GM23338 (cell line): ENCODE results near the gene RAB17. TPM values are rescaled to one million over a fixed set of nuclear protein-coding genes. Genes with fewer than 3 reads are reported as not detected.
"Not testable (repeated sequence)": the region's sequence is repeated elsewhere in the genome, so short reads cannot be mapped to it uniquely, and the experiment has no call there.

Experiments used
- ATAC-seq: fragments of 200-7000 bp; cut with Tn5 transposase; 3 replicates; pipeline ENCODE4 v1.9.1; 2020
- DNase-seq: peaks from one replicate; pipeline ENCODE4 v3.0.0-alpha.2; 2015; ENCODE audit warnings: low spot score
- H2AFZ ChIP-seq: fragments of 200-600 bp; sonication (generic); 2 replicates; pipeline ENCODE4 v1.8.0; 2016; ENCODE audit warnings: antibody characterized with exemption, mild to moderate bottlenecking, moderate library complexity
- H3F3A ChIP-seq: fragments of 200-600 bp; sonication (generic); replicated peaks from 2 replicates; pipeline ENCODE4 v1.8.0; 2017; ENCODE audit warnings: antibody characterized with exemption, mixed run types, low read depth
- H3K27ac ChIP-seq: fragments of 200-600 bp; sonication (generic); 2 replicates; pipeline ENCODE4 v1.6.1; 2016; ENCODE audit warnings: low read depth
- H3K27me3 ChIP-seq: fragments of 200-600 bp; sonication (generic); 2 replicates; pipeline ENCODE4 v1.8.0; 2016; ENCODE audit warnings: mild to moderate bottlenecking, mixed run types, moderate library complexity; ENCODE audit not compliant: insufficient read depth
- H3K36me3 ChIP-seq: fragments of 200-600 bp; sonication (generic); 2 replicates; pipeline ENCODE4 v1.8.0; 2016; ENCODE audit warnings: mild to moderate bottlenecking; ENCODE audit not compliant: insufficient read depth
- H3K4me1 ChIP-seq: fragments of 200-600 bp; sonication (generic); 2 replicates; pipeline ENCODE4 v1.8.0; 2016; ENCODE audit warnings: mild to moderate bottlenecking, moderate library complexity; ENCODE audit not compliant: insufficient read depth
- H3K4me2 ChIP-seq: fragments of 200-600 bp; sonication (generic); 2 replicates; pipeline ENCODE4 v1.7.1; 2017; ENCODE audit warnings: mixed run types
- H3K4me3 ChIP-seq: fragments of 200-600 bp; sonication (generic); 2 replicates; pipeline ENCODE4 v1.6.1; 2016; ENCODE audit warnings: mixed run types
- H3K79me2 ChIP-seq: fragments of 200-600 bp; sonication (generic); replicated peaks from 2 replicates; pipeline ENCODE4 v1.8.0; 2017; ENCODE audit warnings: mild to moderate bottlenecking; ENCODE audit not compliant: insufficient read depth
- H3K9me2 ChIP-seq: fragments of 200-600 bp; sonication (generic); 2 replicates; pipeline ENCODE4 v1.8.0; 2017; ENCODE audit not compliant: insufficient read depth
- H4K20me1 ChIP-seq: fragments of 200-600 bp; sonication (generic); replicated peaks from 2 replicates; pipeline ENCODE4 v1.8.0; 2017; ENCODE audit warnings: mild to moderate bottlenecking; ENCODE audit not compliant: insufficient read depth
- H3K27ac Mint-ChIP-seq: 2 replicates; pipeline ENCODE4 v1.8.0; 2020; ENCODE audit warnings: inconsistent platforms, mild to moderate bottlenecking, moderate library complexity, mixed read lengths
- H3K27me3 Mint-ChIP-seq: 3 replicates; pipeline ENCODE4 v1.8.0; 2022; ENCODE audit warnings: low read depth, mild to moderate bottlenecking, moderate library complexity, mixed read lengths, inconsistent platforms; ENCODE audit not compliant: insufficient read depth, poor library complexity
- H3K36me3 Mint-ChIP-seq: 3 replicates; pipeline ENCODE4 v1.8.0; 2021; ENCODE audit warnings: low read depth, mild to moderate bottlenecking, inconsistent platforms, moderate library complexity, mixed read lengths
- H3K4me1 Mint-ChIP-seq: 3 replicates; pipeline ENCODE4 v1.8.0; 2020; ENCODE audit warnings: mild to moderate bottlenecking, inconsistent platforms, mixed read lengths
- H3K4me3 Mint-ChIP-seq: 3 replicates; pipeline ENCODE4 v1.8.0; 2021; ENCODE audit warnings: moderate library complexity, mild to moderate bottlenecking, inconsistent platforms, mixed read lengths
- H3K9me3 Mint-ChIP-seq: 3 replicates; pipeline ENCODE4 v1.8.0; 2020; ENCODE audit warnings: moderate library complexity, mild to moderate bottlenecking, inconsistent platforms, mixed read lengths
- CTCF ChIP-seq, 2 experiments: fragments of 200-600 bp in 1 of 2; sonication (generic) in 1 of 2; conservative IDR thresholded peaks; 2 replicates each; pipeline versions ENCODE4 v1.5.1 to v1.6.1; 2016 to 2017; ENCODE audit warnings: antibody characterized with exemption in 2 of 2, low read depth in 2 of 2, mild to moderate bottlenecking in 2 of 2, moderate library complexity in 1 of 2
- EZH2 ChIP-seq: fragments of 200-600 bp; sonication (generic); IDR thresholded peaks from one replicate; pipeline ENCODE4 v1.8.0; 2017; ENCODE audit warnings: antibody characterized with exemption, mild to moderate bottlenecking, low read depth; ENCODE audit not compliant: unreplicated experiment
- POLR2AphosphoS5 ChIP-seq: IDR thresholded peaks from 2 replicates; pipeline ENCODE4 v1.6.1; 2016; ENCODE audit warnings: antibody characterized with exemption, low read depth
- REST ChIP-seq: IDR thresholded peaks from one replicate; pipeline ENCODE4 v1.6.1; 2018; ENCODE audit warnings: antibody characterized with exemption; ENCODE audit not compliant: unreplicated experiment
- STAT1 ChIP-seq: IDR thresholded peaks from one replicate; pipeline ENCODE4 v1.6.1; 2016; ENCODE audit warnings: antibody characterized with exemption; ENCODE audit not compliant: unreplicated experiment
- ZNF114 ChIP-seq: fragments of 250-450 bp; sonication (Bioruptor Pico); IDR thresholded peaks from 2 replicates; pipeline ENCODE4 v1.5.0; 2020; ENCODE audit warnings: mild to moderate bottlenecking, moderate library complexity
- polyA plus RNA-seq: library from polyadenylated mRNA; unstranded; fragments of >200 nt; fragmentation: Nextera tagmentation; extraction: Ambion mirVana; gene quantifications from 2 replicates; pipeline ENCODE4 v1.2.1, GENCODE V29; 2016
- total RNA-seq: library from RNA; depleted of rRNA; stranded (reverse); fragments of >200 nt; shearing (Covaris generic); gene quantifications from 2 replicates; pipeline ENCODE4 v1.2.3, GENCODE V29; 2014

The RAB17 gene
- total and polyA plus RNA-seq, 2 experiments from 2014 or later, result 22.4 to 26.9 TPM

- not testable (repeated sequence) for H3F3A ChIP-seq, H3K79me2 ChIP-seq, ATAC-seq, H3K9me2 ChIP-seq, H4K20me1 ChIP-seq, H3K4me3 ChIP-seq, H3K27ac ChIP-seq, H3K4me2 ChIP-seq, H3K36me3 ChIP-seq, DNase-seq, H3K4me3 Mint-ChIP-seq, H3K27me3 ChIP-seq, H3K27ac Mint-ChIP-seq, H2AFZ ChIP-seq
- Mint-ChIP-seq H3K4me1 (peaks cover 24% of the 10 kb centered on the region), H3K27me3 (peaks cover 42% of the 10 kb centered on the region), H3K9me3 (peaks cover 40% of the 10 kb centered on the region), H3K36me3 (peaks cover 35% of the 10 kb centered on the region)
- H3K4me1 ChIP-seq, result peaks cover 17% of the 10 kb centered on the region
Observed at GRCh38 chr2:237606522-237606921, 16.0 kb upstream of the RAB17 start.

GRCh38 chr2:237604960-237605359 lies 14.4 kb upstream of the RAB17 start:
- H3K9me3 Mint-ChIP-seq, result peaks cover 40% of the 10 kb centered on the region
- H3K4me1 Mint-ChIP-seq, result peaks cover 35% of the 10 kb centered on the region
- H3K79me2 ChIP-seq, result no peaks in the 10 kb centered on the region
- no peaks in the 10 kb centered on the region for H3K27me3 ChIP-seq
- H2AFZ ChIP-seq, result no peak overlapping the region
- no peak overlapping the region for H3K4me3 ChIP-seq
- 0 out of 2 replicates have a peak, but pooled peaks cover 4% of the 10 kb centered on the region for H3K9me2 ChIP-seq
- peaks cover 41% of the 10 kb centered on the region for H3K27me3 Mint-ChIP-seq
- H3K4me1 ChIP-seq, result peaks cover 24% of the 10 kb centered on the region
- no peaks in the 10 kb centered on the region for H4K20me1 ChIP-seq
- no peak for TF ChIP-seq REST
- TF ChIP-seq CTCF (conservative IDR thresholded peaks at IDR 0.05; ENCODE audit: low read depth in 2 of 2), result peak; percentile 31 to 60
- no peak for TF ChIP-seq POLR2AphosphoS5
- TF ChIP-seq ZNF114, result no peak
- H3K4me2 ChIP-seq, result no peak overlapping the region
- no peak overlapping the region for H3K4me3 Mint-ChIP-seq
- ATAC-seq (no peak), DNase-seq (no peak)
- peaks cover 2% of the 10 kb centered on the region; the same call in 1 of the 2 replicates for H3F3A ChIP-seq
- no peak overlapping the region for H3K27ac ChIP-seq
- H3K27ac Mint-ChIP-seq, result no peak overlapping the region
- H3K36me3 ChIP-seq, result no peaks in the 10 kb centered on the region
- H3K36me3 Mint-ChIP-seq, result peaks cover 35% of the 10 kb centered on the region

DNA sequence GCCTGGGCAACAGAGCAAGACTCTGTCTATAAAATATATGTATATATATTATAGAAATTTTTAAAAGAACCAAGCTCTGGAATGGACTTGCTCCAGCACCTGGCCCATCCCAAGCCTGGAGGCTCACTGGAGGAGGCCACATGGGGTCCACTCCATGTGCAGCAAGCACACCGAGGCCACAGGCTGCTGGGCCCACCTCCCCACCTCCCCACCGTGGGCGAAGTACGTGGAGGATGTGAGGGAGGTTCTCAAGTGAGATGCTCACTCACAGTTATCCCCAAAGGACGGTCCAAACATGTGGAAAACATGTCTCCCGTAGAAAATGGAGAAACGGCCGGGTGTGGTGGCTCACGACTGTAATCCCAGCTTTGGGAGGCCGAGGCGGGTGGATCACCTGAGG lies 13.9 kb upstream of the RAB17 start:
- Histone ChIP-seq H3K27ac (no peak overlapping the region), H3K79me2 (no peaks in the 10 kb centered on the region), H3K4me2 (no peak overlapping the region), H3K4me1 (peaks cover 24% of the 10 kb centered on the region), H3K4me3 (no peak overlapping the region), H3K9me2 (0 out of 2 replicates have a peak, but pooled peaks cover 4% of the 10 kb centered on the region), H3F3A (peaks cover 2% of the 10 kb centered on the region; the same call in 1 of the 2 replicates), H4K20me1 (no peaks in the 10 kb centered on the region), H3K27me3 (no peaks in the 10 kb centered on the region), H2AFZ (no peak overlapping the region), H3K36me3 (no peaks in the 10 kb centered on the region)
- no peak overlapping the region for H3K27ac Mint-ChIP-seq
- no peak overlapping the region for H3K4me3 Mint-ChIP-seq
- ATAC-seq, result no peak
- H3K9me3 Mint-ChIP-seq, result peaks cover 40% of the 10 kb centered on the region
- H3K36me3 Mint-ChIP-seq, result peaks cover 35% of the 10 kb centered on the region
- peaks cover 41% of the 10 kb centered on the region for H3K27me3 Mint-ChIP-seq
- H3K4me1 Mint-ChIP-seq, result peaks cover 38% of the 10 kb centered on the region
- DNase-seq, result no peak
- TF ChIP-seq CTCF (conservative IDR thresholded peaks at IDR 0.05; ENCODE audit: low read depth in 2 of 2), result no peak
- TF ChIP-seq STAT1, result no peak
- no peak for TF ChIP-seq EZH2
